Keratinocyte (primary cell): ENCODE measurements around the gene PNCK.

Source experiments
- CTCF ChIP-seq, 3 experiments: IDR thresholded peaks in 1 of 3; conservative IDR thresholded peaks in 1 of 3; optimal IDR thresholded peaks in 1 of 3; 2 replicates in 2 of 3; 3 replicates in 1 of 3; pipeline versions ENCODE3 to v1.5.1; 2011; ENCODE audit warnings: low read length in 3 of 3, mild to moderate bottlenecking in 3 of 3, moderate library complexity in 2 of 3, control low read depth in 1 of 3, inconsistent platforms in 1 of 3; ENCODE audit not compliant: insufficient read depth in 2 of 3; ENCODE audit errors: extremely low read depth in 1 of 3
- EZH2 ChIP-seq: IDR thresholded peaks from one replicate; pipeline ENCODE4 v1.6.1; 2012; ENCODE audit warnings: inconsistent platforms, mild to moderate bottlenecking, low read length, moderate library complexity

DNA sequence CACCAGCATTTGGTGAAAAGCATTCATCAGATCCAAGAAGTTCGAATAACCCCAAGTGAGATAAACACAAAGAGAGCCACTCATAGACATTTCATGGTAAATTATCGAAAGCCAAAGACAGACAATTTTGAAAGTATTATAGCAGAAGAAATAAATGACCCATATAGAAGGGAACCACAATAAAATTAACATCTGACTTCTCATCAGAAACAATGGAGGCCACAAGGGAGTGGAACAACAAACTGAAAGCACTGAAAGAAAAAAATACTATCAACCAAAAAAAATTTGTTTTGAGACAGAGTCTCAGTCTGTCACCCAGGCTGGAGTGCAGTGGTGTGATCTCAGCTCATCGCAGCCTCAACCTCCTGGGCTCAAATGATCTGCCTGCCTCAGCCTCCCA lies 14.3 kb downstream of the PNCK start:
- TF ChIP-seq CTCF (optimal IDR thresholded peaks at IDR 0.05 in 1 of 3, IDR thresholded peaks at IDR 0.05 in 1 of 3, conservative IDR thresholded peaks at IDR 0.05 in 1 of 3; ENCODE audit: extremely low read depth in 1 of 3, insufficient read depth in 2 of 3, low read length in 3 of 3): no peak
- no peak for TF ChIP-seq EZH2
